ENCODE data around the gene YWHAB.
"Not testable (repeated sequence)": the region's sequence is repeated elsewhere in the genome, so short reads cannot be mapped to it uniquely, and the experiment has no call there.

Gene YWHAB

DNA sequence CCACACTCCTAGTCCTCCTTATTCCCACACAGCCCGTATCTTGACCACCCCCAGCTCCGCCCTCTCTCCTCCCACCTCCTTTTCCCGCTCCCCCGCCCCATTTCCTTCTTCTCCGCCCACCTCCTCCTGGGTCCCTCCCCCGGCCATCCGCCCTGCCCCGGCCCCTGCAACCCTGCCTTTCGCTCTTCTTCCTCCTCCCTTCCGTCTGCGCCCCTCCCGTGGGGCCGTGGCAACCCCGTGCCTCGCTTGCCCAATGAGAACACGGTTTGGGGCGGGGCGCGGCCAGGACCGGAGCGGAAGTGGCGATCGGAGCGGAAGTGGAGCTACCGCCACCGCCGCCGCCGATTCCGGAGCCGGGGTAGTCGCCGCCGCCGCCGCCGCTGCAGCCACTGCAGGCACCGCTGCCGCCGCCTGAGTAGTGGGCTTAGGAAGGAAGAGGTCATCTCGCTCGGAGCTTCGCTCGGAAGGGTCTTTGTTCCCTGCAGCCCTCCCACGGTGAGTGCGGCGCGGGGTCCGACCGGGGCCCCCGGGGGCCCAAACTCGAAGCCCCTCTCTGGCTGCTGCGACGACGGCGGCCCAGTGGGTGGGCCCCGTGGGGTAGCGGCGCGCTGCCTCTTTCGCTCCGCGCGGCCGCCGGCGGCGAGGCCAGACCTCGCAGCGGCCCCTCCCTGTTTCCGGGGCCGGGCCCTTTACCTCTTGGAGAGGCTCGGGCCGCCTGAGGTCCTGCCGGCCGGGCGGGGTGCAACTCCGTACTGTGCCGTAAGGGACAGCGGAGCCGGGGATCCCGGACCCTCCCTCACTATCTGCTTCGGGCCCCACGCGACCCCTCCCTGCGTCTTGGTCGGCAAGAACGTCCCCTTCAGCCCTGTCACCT lies at the start of gene YWHAB:
TSS of gene YWHAB (plus strand) at position 314 of the 874 bp plus-strand sequence. CDS start 15,829 bp downstream, outside the sequence.
- peak; percentile 96 to 99 for DNase-seq

- DNase-seq = no peak
Measured at GRCh38 chr20:44836601-44837120, 48.8 kb upstream of the YWHAB start.

- DNase-seq = no peak
Measured at GRCh38 chr20:44837946-44838345, 47.6 kb upstream of the YWHAB start.

DNA sequence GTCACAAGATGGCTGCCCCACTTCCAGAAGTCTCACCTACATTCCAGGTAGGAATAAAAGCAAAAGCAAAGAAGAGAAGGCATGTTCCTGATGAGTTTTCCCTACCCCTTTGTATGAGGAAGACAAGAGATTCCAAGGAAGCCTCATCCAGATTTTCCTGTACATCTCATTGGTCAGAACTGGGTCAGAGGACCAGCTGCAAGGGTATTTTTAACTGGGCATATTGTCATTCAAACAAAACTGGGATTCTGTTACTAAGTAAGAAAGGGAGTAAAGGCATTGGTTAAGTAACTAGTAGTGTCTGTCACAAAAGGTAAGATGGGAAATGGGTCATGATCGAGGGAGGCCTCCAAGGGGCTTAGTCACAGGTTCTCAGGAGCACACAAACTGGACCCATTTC lies 47.0 kb upstream of the YWHAB start:
- no peak for DNase-seq

DNA sequence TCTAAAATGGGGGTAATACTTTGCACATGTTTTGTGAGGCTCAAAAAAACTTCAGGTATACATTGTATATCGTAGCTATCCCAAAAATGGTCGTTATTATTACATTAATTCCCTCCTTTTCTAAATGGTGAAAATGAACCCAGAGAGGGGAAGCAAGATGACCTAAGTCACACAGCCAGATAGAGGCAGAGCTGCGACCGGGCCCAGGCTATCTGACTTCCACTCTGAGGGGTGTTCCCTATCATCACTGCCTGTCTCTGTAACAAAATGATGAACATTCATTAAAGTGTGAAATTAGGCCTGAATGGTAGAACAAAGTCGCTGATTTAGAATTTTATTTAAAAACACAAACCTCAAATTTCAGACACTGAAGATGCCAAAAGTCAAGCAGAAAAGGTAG lies 46.0 kb upstream of the YWHAB start:
- DNase-seq = no peak

DNA sequence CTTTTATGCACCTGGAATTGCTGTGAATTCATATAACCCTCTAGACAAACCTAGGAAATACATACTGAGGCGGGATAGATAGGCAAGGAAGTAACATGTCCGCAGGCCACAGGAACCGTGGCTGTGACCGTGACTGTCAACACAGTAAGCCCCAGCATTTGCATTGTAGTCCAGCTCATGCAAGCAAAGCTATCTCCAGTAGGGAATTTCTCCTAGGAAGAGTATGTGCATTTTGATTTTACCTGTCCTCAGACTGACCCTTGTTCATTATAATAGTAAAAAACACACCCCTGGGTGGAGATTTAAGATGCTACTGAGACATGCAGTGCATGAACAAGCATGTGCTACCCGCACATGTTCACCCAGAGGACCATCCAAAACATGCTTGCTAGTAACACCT lies 44.7 kb upstream of the YWHAB start:
- no peak for DNase-seq

- no peak for DNase-seq
Measured at GRCh38 chr20:44841955-44842354, 43.5 kb upstream of the YWHAB start.

- DNase-seq = no peak
Measured at GRCh38 chr20:44843876-44844275, 41.6 kb upstream of the YWHAB start.

DNA sequence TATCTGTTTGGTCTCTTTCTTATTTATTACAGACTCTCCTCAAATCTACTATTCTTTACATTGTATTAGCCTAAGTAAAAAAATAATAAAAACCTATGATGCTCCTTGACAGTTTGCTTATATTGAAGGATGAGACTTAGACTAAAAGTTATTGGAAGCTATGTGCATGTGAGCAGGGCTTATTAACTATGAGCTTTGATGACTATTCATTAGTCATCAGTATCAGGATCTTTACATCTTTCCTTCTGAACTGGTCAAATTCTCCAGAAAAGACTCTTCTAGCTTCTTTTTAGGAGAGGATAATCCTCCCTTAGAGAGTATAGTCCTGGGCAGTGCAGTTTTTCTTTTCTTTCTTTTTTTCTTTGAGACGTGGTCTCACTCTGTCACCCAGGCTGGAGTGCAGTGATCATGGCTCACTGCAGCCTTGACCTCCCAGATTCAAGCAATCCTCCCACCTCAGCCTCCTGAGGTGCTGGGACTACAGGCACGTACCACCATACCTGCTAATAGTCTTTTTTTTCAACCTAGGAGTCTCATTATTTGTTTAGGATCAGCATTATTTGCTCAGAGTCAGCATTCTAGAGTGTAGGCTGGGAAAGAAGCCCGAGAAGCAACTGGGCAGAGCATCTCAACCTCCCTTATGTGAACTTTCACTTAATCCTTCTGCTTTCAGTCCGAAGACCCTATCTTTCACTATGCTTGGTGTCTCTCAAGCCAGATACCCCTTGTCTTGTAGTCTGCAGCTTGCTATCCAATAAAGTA lies 37.1 kb upstream of the YWHAB start:
- DNase-seq = no peak

DNA sequence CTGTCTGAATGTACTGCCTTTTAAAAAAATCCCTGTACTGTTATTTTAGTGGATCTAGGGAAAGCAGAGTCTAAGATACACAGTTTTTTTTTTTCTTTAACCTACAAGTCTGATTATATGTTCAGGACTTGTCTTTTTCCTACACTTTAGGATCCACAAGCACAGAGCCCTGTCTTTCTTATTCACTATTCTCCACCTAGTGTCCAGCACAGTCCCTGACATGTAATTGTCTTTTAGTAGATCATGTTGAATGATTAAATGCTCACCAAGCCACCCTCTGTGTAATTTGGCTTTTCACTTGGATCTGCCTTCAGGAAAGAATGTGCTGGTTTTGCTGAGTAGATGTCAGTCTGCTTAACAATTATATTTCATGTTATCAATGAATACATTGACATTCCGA lies 35.8 kb upstream of the YWHAB start:
- no peak for DNase-seq

DNA sequence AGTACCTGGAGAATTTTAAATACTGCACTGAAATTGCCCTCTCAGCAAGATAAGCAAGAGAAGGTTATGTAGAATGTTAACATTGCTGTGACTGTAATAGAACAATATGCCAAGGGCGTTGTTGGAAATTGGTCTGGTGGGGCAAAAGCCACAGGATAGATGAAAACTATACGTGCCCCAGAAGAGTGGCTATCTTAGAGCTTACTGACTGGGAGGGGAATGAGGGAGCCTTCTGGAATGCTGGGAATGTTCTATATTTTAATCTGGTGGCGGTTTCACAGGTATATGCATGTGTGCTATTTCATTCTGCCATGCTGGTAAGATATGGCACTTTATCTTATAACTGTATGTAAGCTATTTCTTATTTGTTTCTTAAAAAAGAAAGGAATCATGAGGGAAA lies 35.2 kb upstream of the YWHAB start:
- no peak for DNase-seq

DNA sequence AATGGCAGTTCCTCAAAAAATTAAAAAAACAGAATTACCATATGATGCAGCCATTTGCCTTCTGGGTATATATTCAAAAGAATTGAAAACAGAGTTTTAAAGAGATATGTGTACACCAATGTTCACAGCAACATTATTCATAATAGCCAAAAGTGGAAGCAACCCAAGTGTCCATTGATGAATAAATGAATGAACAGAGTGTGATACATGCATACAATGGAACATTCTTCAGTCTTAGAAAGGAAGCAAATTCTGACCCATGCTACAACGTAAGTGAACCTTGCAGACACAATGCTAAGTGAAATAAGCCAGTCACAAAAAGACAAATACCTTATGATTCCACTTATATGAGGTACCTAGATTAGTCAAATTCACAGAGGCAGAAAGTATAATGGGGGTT lies 34.7 kb upstream of the YWHAB start:
- no peak for DNase-seq

DNA sequence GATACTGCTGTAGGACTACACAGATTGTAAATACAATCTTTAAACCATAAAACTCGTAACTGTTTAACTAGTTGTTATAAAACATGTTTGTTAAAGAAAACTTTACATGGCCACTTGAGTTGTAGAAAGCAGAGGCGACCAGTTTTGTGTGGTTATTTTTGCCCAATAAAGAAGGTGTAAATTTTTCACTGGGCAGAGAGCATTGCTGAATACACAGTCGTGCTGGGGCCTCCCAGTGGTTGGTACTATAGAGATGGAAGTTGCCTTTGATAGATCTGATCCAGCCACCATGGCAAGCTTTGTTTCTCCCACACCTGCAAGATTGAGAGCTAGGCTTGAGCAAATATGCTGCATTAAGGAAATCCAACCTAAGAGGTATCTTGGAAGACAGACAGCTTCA lies 34.0 kb upstream of the YWHAB start:
- no peak for DNase-seq

- no peak for DNase-seq
Measured at GRCh38 chr20:44856442-44856841, 29.1 kb upstream of the YWHAB start.

GRCh38 chr20:44856856-44857448 lies 28.6 kb upstream of the YWHAB start:
- peak in 1 of 2 experiments; percentile 19 for DNase-seq

GRCh38 chr20:44858606-44859360 lies 26.7 kb upstream of the YWHAB start:
- DNase-seq = no peak

GRCh38 chr20:44861531-44862006 lies 23.9 kb upstream of the YWHAB start:
- DNase-seq = no peak

- no peak for DNase-seq
Measured at GRCh38 chr20:44862286-44862685, 23.2 kb upstream of the YWHAB start.

GRCh38 chr20:44863365-44864084 lies 22.0 kb upstream of the YWHAB start:
- peak; percentile 25 to 55 for DNase-seq

DNA sequence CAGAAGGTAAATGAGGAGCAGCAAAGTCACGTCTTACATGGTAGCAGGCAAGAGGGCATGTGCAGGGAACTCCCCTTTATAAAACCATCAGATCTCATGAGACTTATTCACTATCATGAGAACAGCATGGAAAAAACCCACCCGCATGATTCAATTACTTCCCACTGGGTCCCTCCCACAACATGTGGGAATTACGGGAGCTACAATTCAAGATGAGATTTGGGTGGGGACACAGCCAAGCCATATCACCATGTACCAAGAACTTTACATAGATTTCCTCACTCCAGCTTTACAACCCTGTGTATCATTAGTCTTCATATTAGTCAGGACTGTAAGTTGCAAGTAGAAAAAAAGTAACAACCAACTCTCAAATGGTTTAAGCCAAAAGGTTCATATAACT lies 21.0 kb upstream of the YWHAB start:
- DNase-seq = not testable (repeated sequence)

GRCh38 chr20:44866703-44867335 lies 18.7 kb upstream of the YWHAB start:
- DNase-seq = no peak
